T47D (cell line): ENCODE measurements around the gene PDZRN4.

Source experiments
- DNase-seq, 2 experiments: peaks; one replicate each; pipeline versions ENCODE4 v3.0.0 to v3.0.0-alpha.2; 2011 to 2012; ENCODE audit warnings: low read depth in 1 of 2, low spot score in 1 of 2
- JUND ChIP-seq: IDR thresholded peaks from 2 replicates; pipeline ENCODE4 v1.6.1; 2012; ENCODE audit warnings: low read depth
- in situ Hi-C: cut with HindIII; loops from 2 replicates; pipeline ENCODE4 v1.10.0; 2016; ENCODE audit warnings: low sequenced_read_pairs, low pct_unique_long_range_greater_than_20kb

PDZRN4 gene

GRCh38 chr12:41466300-41466699 lies 278.2 kb downstream of the PDZRN4 start:
- no peak for TF ChIP-seq JUND
- no peak for DNase-seq
- in situ Hi-C loops: no loop called here

DNA sequence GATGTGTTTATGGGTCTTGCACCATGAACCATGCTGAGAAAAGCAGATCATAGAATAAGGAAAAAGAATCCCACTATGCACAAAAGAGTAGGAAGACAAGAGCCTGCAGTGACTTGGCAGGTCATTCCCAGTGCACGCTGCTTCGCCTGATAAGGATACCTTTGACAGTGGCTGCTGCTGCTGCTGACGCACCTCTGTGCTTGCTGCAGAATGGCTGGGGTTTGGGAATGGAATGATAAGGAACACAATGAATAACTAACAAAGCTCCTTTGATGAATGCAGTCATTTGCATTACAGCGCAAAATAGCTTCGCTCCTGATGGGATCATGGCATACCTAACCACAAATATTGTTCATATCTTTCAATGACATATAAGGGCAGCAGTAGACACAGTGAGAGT lies 278.7 kb downstream of the PDZRN4 start:
- no peak for TF ChIP-seq JUND
- DNase-seq: no peak
- in situ Hi-C loops: no loop called here

GRCh38 chr12:41467591-41468325 lies 279.6 kb downstream of the PDZRN4 start:
- no peak for DNase-seq
- in situ Hi-C loops: no loop called here
- TF ChIP-seq JUND: no peak

DNA sequence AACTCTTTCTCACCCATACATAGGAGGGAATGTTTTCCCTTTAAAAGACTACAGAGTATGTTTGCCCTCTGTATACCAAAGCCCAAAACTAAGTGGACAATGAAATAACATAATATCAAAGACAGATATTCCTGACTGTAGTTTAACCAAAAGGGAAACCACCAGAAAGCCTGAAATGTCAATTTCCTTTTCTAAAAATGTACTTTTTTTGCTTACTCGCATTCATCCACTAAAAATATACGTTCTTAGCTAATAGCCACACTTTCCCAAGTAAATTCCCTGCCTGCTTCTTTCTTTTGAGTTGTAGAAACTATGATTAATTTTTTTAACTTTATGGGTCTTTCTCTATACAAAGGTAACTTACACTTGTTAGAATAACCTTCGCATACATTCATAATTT lies 280.2 kb downstream of the PDZRN4 start:
- in situ Hi-C loops: no loop called here
- no peak for DNase-seq
- TF ChIP-seq JUND: no peak

- no peak for DNase-seq
- in situ Hi-C loops: no loop called here
- TF ChIP-seq JUND: no peak
Observed at GRCh38 chr12:41468756-41469155, 280.6 kb downstream of the PDZRN4 start.

DNA sequence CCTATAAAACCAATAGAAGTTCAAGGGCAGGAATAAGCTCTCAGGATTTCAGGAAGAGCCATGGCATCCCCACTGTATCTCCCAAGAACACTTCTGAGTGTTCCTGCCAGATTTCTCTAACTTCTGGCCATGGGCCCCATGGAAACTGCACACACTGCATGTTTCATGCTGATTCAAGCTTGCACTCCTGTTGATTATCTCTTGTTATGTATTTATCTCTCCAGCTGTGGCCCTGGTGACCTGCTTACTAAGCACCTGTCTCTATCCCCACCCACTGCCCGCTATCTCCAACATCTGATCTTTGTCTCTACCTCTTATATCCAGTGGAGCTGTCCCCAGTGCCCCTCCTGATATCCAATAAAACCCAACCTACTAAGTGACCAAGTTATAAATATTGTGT lies 285.3 kb downstream of the PDZRN4 start:
- in situ Hi-C loops: no loop called here
- no peak for DNase-seq
- no peak for TF ChIP-seq JUND

GRCh38 chr12:41474001-41474400 lies 285.9 kb downstream of the PDZRN4 start:
- DNase-seq: no peak
- in situ Hi-C loops: no loop called here
- TF ChIP-seq JUND: no peak

DNA sequence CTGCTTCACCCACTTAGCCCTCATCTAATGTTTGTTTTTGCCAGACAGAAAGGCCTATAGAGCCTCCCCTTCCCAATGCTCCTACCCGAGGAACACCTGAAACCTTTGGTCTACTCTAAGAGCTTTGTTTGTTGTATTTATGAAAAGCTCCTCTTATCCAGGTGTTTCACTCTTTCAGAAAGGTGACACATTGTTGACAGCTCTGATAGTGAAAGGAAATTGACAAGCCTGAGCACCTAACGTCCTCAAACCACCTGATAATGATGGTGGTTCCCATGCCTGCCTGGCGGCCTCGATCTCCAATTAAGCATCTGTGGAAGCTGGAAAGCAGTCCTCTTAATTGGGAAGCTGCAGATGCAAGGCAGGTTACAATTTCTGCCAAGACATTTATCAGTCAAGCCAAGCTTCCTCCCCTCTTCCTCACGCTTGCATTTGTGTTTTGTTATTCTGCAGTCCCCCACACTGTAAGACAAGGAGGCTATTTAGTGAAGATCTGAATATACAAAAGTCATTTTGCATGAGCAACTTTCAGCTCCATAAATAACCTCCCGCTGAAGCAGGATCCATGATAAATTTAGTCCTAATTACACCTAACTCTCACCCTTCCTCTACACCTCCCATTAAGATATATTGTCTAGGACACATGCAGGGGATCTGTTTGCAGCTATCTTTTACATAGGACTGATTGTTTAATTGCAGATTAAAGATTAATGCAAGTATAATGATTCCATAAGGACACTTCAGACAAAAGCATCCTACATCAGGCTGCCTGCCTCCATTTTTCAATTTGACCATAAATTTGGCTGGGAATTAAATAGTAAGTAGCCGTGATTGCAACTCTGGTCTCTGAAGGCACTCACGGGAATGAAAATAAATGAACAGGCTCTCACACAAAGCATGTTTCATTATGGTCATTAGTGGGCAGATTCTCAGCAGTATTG lies 288.6 kb downstream of the PDZRN4 start:
- in situ Hi-C loops: no loop called here
- no peak for DNase-seq

GRCh38 chr12:41479426-41479825 lies 291.3 kb downstream of the PDZRN4 start:
- in situ Hi-C loops: no loop called here
- no peak for DNase-seq
- no peak for TF ChIP-seq JUND

More for the DNA sequence above, 288.6 kb downstream of the PDZRN4 start:
- TF ChIP-seq JUND: no peak

GRCh38 chr12:41485203-41485602 lies 297.1 kb downstream of the PDZRN4 start:
- in situ Hi-C loops: no loop called here
- TF ChIP-seq JUND: no peak
- DNase-seq: no peak

DNA sequence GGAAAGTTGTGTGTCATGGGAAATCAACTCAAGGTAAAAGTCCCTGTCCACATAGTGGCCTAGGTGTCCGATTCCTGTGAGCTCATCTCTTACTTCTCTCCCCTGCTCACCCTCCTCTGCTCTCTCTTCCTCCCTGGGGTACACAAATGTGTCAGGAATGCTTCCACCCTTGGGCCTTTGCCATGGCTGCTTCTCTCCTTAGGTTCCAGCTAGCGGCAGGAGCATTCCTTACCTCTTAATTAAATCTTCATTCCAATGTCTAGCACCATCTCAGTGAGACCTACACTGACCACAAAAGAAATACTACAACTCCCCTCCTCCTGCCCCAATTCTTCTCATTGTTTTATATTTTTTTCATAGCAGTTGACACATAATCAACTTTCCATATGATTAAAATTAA lies 298.6 kb downstream of the PDZRN4 start:
- TF ChIP-seq JUND: no peak
- no peak for DNase-seq

GRCh38 chr12:41496009-41496408 lies 307.9 kb downstream of the PDZRN4 start:
- in situ Hi-C loops: no loop called here

More for the DNA sequence above, 298.6 kb downstream of the PDZRN4 start:
- in situ Hi-C loops: no loop called here

GRCh38 chr12:41497409-41497808 lies 309.3 kb downstream of the PDZRN4 start:
- in situ Hi-C loops: no loop called here
- no peak for DNase-seq
- no peak for TF ChIP-seq JUND

More at GRCh38 chr12:41496009-41496408, 307.9 kb downstream of the PDZRN4 start:
- no peak for DNase-seq
- TF ChIP-seq JUND: no peak
